ENCODE data around the gene SCGN.

DNA sequence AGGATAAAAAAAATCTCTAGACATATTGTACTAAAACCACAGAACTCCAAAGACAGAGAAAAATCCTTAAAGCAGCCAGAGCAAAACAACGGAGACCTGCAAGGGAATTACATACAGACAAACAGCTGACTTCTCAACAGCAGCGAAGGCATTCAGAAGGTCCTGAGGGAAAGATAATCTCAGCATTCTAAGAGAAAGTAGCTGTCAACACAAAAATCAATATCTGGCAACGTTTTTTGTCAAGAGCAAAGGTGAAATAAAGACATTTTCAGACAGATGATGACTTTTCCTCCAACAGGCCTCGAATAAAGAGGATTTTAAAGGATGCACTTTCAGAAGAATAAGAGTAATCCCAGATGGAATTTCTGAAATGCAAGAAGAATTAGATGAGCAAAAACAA lies 6.1 kb upstream of the SCGN start:
- TF ChIP-seq POLR2A (IDR thresholded peaks at IDR 0.05): no peak
- TF ChIP-seq CTCF (IDR thresholded peaks at IDR 0.05): no peak
